Measurements from ENCODE around the gene CTSW.

Gene CTSW

DNA sequence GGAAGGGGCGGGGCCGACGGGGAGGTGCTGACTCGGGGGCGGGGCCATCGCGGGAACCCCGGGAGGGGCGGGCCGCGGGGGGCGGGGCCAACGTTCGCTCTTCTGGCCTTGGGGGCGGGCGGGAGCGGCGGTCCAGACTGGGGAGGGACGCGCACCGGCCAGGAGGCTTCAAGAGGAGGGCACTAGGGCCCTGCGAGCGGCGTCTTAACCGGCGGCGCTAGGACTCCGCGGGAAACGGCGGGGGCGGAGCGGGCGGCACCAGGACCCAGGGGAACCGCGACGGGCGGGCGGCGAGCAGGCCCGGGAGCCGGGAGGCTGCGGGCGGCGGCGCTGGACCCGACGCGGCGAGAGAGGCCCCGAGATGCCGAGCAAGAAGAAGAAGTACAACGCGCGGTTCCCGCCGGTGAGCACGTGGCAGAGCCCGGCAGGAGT lies 39.5 kb downstream of the CTSW start, which contains the start of gene DRAP1:
Gene DRAP1, plus strand, starts transcription at position 286 of the 432 bp plus-strand sequence. Its CDS starts 76 bp downstream, at position 362.
- Histone ChIP-seq H3K14ac (ENCODE audit: low read length in 2 of 2) (peak within 1 kb of the TSS; percentile 94 to 95), H2BK15ac (ENCODE audit: low read depth, poor library complexity, severe bottlenecking) (peak within 1 kb of the TSS; percentile 91), H3K18ac (ENCODE audit: low read depth in 1 of 2, low read length in 2 of 2) (peak within 1 kb of the TSS; percentile 94 to 98), H2AFZ (ENCODE audit: low read depth, low read length) (peak within 1 kb of the TSS; percentile 55), H3K4me3 (ENCODE audit: insufficient read depth in 1 of 2, low read depth in 1 of 2, low read length in 2 of 2) (peak within 1 kb of the TSS; percentile 91 to 98), H3K4me1 (ENCODE audit: control insufficient read depth, insufficient read depth, low read depth, low read length) (peaks cover 51% of the 10 kb centered on the region), H3K4ac (ENCODE audit: low read depth in 1 of 2, low read length in 2 of 2) (peak within 1 kb of the TSS; percentile 94 to 98), H3K9ac (ENCODE audit: low read length) (peak within 1 kb of the TSS; percentile 98), H3K36me3 (ENCODE audit: control insufficient read depth in 1 of 2, insufficient read depth in 2 of 2, low read depth in 1 of 2, low read length in 2 of 2) (peaks cover 40 to 45% of the 10 kb centered on the region in 2 experiments), H3K79me1 (replicated peaks; ENCODE audit: low read length, poor library complexity, severe bottlenecking) (peaks cover 12% of the 10 kb centered on the region), H3K27ac (ENCODE audit: low read length, poor library complexity, severe bottlenecking) (peak within 1 kb of the TSS; percentile 80), H2BK120ac (ENCODE audit: low read depth, low read length) (peak within 1 kb of the TSS; percentile 100), H4K8ac (ENCODE audit: low read length) (peak within 1 kb of the TSS; percentile 99), H3K27me3 (ENCODE audit: control insufficient read depth in 1 of 2, insufficient read depth in 1 of 2, low read length in 2 of 2) (no peaks in the 10 kb centered on the region), H3K23ac (ENCODE audit: low read length in 2 of 2) (peak within 1 kb of the TSS in 1 of 2 experiments; percentile 95), H3K9me3 (ENCODE audit: control insufficient read depth, low read length) (no peaks in the 10 kb centered on the region), H4K91ac (ENCODE audit: low read length) (peak within 1 kb of the TSS; percentile 99), H2BK5ac (ENCODE audit: low read depth, low read length, poor library complexity, severe bottlenecking) (peak within 1 kb of the TSS; percentile 91), H3K4me2 (ENCODE audit: low read length, poor library complexity, severe bottlenecking) (peak within 1 kb of the TSS; percentile 96), H2BK12ac (ENCODE audit: low read length in 2 of 2) (peak within 1 kb of the TSS; percentile 49 to 68), H2AK5ac (ENCODE audit: low read length, severe bottlenecking) (peak within 1 kb of the TSS; percentile 93)
- DNase-seq: peak; percentile 98
- WGBS: 1% methylated on average over 32 of the region's 59 CpGs

DNA sequence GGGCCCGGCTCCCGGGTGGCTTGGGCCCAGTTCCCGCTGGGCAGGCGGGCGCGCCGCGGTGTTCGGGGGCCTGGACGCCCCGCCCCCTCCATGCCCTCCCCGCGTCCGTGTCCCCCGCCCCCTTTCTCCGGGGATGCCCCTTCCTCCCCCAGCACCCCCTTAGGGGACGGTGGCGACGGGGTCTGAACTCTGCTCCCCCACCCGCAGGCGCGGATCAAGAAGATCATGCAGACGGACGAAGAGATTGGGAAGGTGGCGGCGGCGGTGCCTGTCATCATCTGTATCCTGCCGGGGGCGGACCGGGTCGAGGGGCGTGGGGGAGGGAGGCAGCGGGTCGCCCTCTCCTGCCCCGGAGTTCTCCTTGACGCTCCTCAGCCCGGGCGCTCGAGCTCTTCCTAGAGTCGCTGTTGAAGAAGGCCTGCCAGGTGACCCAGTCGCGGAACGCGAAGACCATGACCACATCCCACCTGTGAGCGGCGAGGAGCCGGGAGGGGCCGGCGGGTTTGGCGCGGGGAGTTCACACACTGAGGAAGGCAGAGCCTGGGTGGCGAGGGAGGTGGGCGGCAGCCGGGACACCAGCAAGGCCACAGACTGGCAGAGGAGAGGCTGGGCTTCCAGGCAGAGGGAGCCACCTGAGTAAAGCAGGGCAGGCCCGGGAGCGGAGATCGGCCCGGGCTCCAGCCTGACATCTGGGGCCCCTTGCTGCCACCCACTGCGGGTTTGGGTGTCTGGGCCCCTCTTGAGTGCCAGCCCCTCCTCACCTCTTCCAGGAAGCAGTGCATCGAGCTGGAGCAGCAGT lies 40.1 kb downstream of the CTSW start:
- Histone ChIP-seq H2AK5ac (ENCODE audit: low read length, severe bottlenecking) (peak overlapping the region; percentile 28), H3K4me1 (ENCODE audit: control insufficient read depth, insufficient read depth, low read depth, low read length) (peaks cover 46% of the 10 kb centered on the region), H3K18ac (ENCODE audit: low read depth in 1 of 2, low read length in 2 of 2) (peak overlapping the region; percentile 88 to 90), H2AFZ (ENCODE audit: low read depth, low read length) (peak overlapping the region; percentile 55), H3K27me3 (ENCODE audit: control insufficient read depth in 1 of 2, insufficient read depth in 1 of 2, low read length in 2 of 2) (no peaks in the 10 kb centered on the region), H3K27ac (ENCODE audit: low read length, poor library complexity, severe bottlenecking) (no peak overlapping the region), H3K9me3 (ENCODE audit: control insufficient read depth, low read length) (no peaks in the 10 kb centered on the region), H4K8ac (ENCODE audit: low read length) (peak overlapping the region; percentile 91), H3K23ac (ENCODE audit: low read length in 2 of 2) (peak overlapping the region in 1 of 2 experiments; percentile 95), H2BK5ac (ENCODE audit: low read depth, low read length, poor library complexity, severe bottlenecking) (peak overlapping the region; percentile 88), H3K4me2 (ENCODE audit: low read length, poor library complexity, severe bottlenecking) (peak overlapping the region; percentile 96), H2BK15ac (ENCODE audit: low read depth, poor library complexity, severe bottlenecking) (peak overlapping the region; percentile 91), H3K9ac (ENCODE audit: low read length) (peak overlapping the region; percentile 90), H3K79me1 (replicated peaks; ENCODE audit: low read length, poor library complexity, severe bottlenecking) (peaks cover 15% of the 10 kb centered on the region), H2BK12ac (ENCODE audit: low read length in 2 of 2) (peak overlapping the region in 1 of 2 experiments; percentile 68), H3K36me3 (ENCODE audit: control insufficient read depth in 1 of 2, insufficient read depth in 2 of 2, low read depth in 1 of 2, low read length in 2 of 2) (peaks cover 46 to 50% of the 10 kb centered on the region in 2 experiments), H3K4ac (ENCODE audit: low read depth in 1 of 2, low read length in 2 of 2) (peak overlapping the region in 1 of 2 experiments; percentile 87), H4K91ac (ENCODE audit: low read length) (peak overlapping the region; percentile 58), H2BK120ac (ENCODE audit: low read depth, low read length) (no peak overlapping the region), H3K14ac (ENCODE audit: low read length in 2 of 2) (peak overlapping the region in 1 of 2 experiments; percentile 95), H3K4me3 (ENCODE audit: insufficient read depth in 1 of 2, low read depth in 1 of 2, low read length in 2 of 2) (peak overlapping the region; percentile 91 to 92)
- no peak for DNase-seq
- 2% methylated on average over 48 of the region's 60 CpGs for WGBS

DNA sequence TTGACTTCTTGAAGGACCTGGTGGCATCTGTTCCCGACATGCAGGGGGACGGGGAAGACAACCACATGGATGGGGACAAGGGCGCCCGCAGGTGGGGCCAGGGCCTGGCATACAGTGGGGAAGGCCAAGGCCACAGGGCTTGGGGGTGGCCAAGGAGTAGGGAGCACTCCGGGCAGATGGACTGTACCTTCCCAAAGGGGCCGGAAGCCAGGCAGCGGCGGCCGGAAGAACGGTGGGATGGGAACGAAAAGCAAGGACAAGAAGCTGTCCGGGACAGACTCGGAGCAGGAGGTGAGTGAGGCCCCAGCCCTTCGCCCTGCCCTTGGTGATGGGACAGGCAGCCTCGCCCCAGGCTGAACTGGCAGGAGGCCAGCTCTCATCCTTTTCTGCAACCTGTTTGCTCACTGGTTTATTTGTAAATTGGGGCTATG lies 40.8 kb downstream of the CTSW start:
- no peak overlapping the region for H4K8ac ChIP-seq (ENCODE audit: low read length)
- peaks cover 40% of the 10 kb centered on the region for H3K4me1 ChIP-seq (ENCODE audit: control insufficient read depth, insufficient read depth, low read depth, low read length)
- H3K18ac ChIP-seq (ENCODE audit: low read depth in 1 of 2, low read length in 2 of 2): peak overlapping the region in 1 of 2 experiments; percentile 83
- no peak overlapping the region for H3K27ac ChIP-seq (ENCODE audit: low read length, poor library complexity, severe bottlenecking)
- H3K79me1 ChIP-seq (replicated peaks; ENCODE audit: low read length, poor library complexity, severe bottlenecking): peaks cover 15% of the 10 kb centered on the region
- peak overlapping the region; percentile 96 for H3K4me2 ChIP-seq (ENCODE audit: low read length, poor library complexity, severe bottlenecking)
- H3K36me3 ChIP-seq (ENCODE audit: control insufficient read depth in 1 of 2, insufficient read depth in 2 of 2, low read depth in 1 of 2, low read length in 2 of 2): peaks cover 50 to 56% of the 10 kb centered on the region in 2 experiments
- H4K91ac ChIP-seq (ENCODE audit: low read length): peak overlapping the region; percentile 7
- no peaks in the 10 kb centered on the region for H3K9me3 ChIP-seq (ENCODE audit: control insufficient read depth, low read length)
- H3K4ac ChIP-seq (ENCODE audit: low read depth in 1 of 2, low read length in 2 of 2): peak overlapping the region; percentile 7 to 71
- 80% methylated on average over 15 of the region's 15 CpGs for WGBS
- H2BK120ac ChIP-seq (ENCODE audit: low read depth, low read length): no peak overlapping the region
- no peaks in the 10 kb centered on the region for H3K27me3 ChIP-seq (ENCODE audit: control insufficient read depth in 1 of 2, insufficient read depth in 1 of 2, low read length in 2 of 2)
- peak overlapping the region in 1 of 2 experiments; percentile 95 for H3K23ac ChIP-seq (ENCODE audit: low read length in 2 of 2)
- H2BK15ac ChIP-seq (ENCODE audit: low read depth, poor library complexity, severe bottlenecking): no peak overlapping the region
- peak overlapping the region; percentile 90 for H3K9ac ChIP-seq (ENCODE audit: low read length)
- H3K4me3 ChIP-seq (ENCODE audit: insufficient read depth in 1 of 2, low read depth in 1 of 2, low read length in 2 of 2): peak overlapping the region; percentile 91 to 92
- H2AFZ ChIP-seq (ENCODE audit: low read depth, low read length): peak overlapping the region; percentile 29
- H2BK5ac ChIP-seq (ENCODE audit: low read depth, low read length, poor library complexity, severe bottlenecking): no peak overlapping the region
- peak overlapping the region; percentile 28 for H2AK5ac ChIP-seq (ENCODE audit: low read length, severe bottlenecking)
- peak overlapping the region in 1 of 2 experiments; percentile 95 for H3K14ac ChIP-seq (ENCODE audit: low read length in 2 of 2)
- no peak for DNase-seq
- H2BK12ac ChIP-seq (ENCODE audit: low read length in 2 of 2): peak overlapping the region in 1 of 2 experiments; percentile 67

DNA sequence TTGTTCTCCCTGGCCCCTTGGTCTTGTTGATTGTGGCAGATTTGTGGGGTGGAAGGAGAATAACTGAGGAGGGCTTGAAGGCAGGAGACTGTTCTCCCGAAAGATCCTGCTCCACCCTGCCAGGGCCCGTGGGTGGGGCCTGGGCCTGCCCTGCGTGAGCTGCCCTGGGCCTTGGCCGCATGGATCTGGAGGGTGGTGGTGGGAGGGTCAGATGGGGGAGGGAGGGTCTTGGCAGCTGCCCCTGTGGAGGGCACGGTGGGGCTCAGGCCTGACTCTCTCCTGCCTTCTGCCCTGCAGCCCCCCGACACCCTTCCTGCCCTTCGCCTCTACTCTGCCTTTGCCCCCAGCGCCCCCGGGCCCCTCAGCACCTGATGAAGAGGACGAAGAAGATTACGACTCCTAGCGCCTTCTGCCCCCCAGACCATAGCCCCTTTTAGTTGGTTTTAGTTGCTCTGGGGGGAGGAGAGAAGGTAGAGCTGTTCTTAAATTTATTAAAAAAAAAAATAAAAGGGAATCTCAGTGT lies 41.5 kb downstream of the CTSW start:
- Histone ChIP-seq H3K4ac (ENCODE audit: low read depth in 1 of 2, low read length in 2 of 2) (no peak overlapping the region), H2BK15ac (ENCODE audit: low read depth, poor library complexity, severe bottlenecking) (peak overlapping the region; percentile 16), H3K27me3 (ENCODE audit: control insufficient read depth in 1 of 2, insufficient read depth in 1 of 2, low read length in 2 of 2) (no peaks in the 10 kb centered on the region), H3K4me2 (ENCODE audit: low read length, poor library complexity, severe bottlenecking) (no peak overlapping the region), H3K9ac (ENCODE audit: low read length) (peak overlapping the region; percentile 90), H3K9me3 (ENCODE audit: control insufficient read depth, low read length) (no peaks in the 10 kb centered on the region), H3K4me1 (ENCODE audit: control insufficient read depth, insufficient read depth, low read depth, low read length) (peaks cover 34% of the 10 kb centered on the region), H2BK12ac (ENCODE audit: low read length in 2 of 2) (no peak overlapping the region), H4K8ac (ENCODE audit: low read length) (no peak overlapping the region), H2BK5ac (ENCODE audit: low read depth, low read length, poor library complexity, severe bottlenecking) (no peak overlapping the region), H3K27ac (ENCODE audit: low read length, poor library complexity, severe bottlenecking) (no peak overlapping the region), H4K91ac (ENCODE audit: low read length) (no peak overlapping the region), H3K18ac (ENCODE audit: low read depth in 1 of 2, low read length in 2 of 2) (no peak overlapping the region), H2AFZ (ENCODE audit: low read depth, low read length) (no peak overlapping the region), H3K36me3 (ENCODE audit: control insufficient read depth in 1 of 2, insufficient read depth in 2 of 2, low read depth in 1 of 2, low read length in 2 of 2) (peaks cover 50 to 60% of the 10 kb centered on the region in 2 experiments), H3K79me1 (replicated peaks; ENCODE audit: low read length, poor library complexity, severe bottlenecking) (peaks cover 15% of the 10 kb centered on the region), H2AK5ac (ENCODE audit: low read length, severe bottlenecking) (peak overlapping the region; percentile 35), H3K4me3 (ENCODE audit: insufficient read depth in 1 of 2, low read depth in 1 of 2, low read length in 2 of 2) (peak overlapping the region in 1 of 2 experiments; percentile 92), H3K23ac (ENCODE audit: low read length in 2 of 2) (peak overlapping the region in 1 of 2 experiments; percentile 95), H3K14ac (ENCODE audit: low read length in 2 of 2) (no peak overlapping the region), H2BK120ac (ENCODE audit: low read depth, low read length) (no peak overlapping the region)
- WGBS: 85% methylated on average over 4 of the region's 12 CpGs
- DNase-seq: no peak
